Dermis microvascular lymphatic vessel endothelial cell (primary cell): ENCODE results near the gene SLC38A6. TPM values are rescaled to one million over a fixed set of nuclear protein-coding genes. Genes with fewer than 3 reads are reported as not detected.

Source experiments
- total RNA-seq: library from RNA; depleted of rRNA; stranded (reverse); fragments of >200 nt; gene quantifications from 2 replicates; pipeline ENCODE4 v1.2.1, GENCODE V29; 2014

Gene SLC38A6
- total RNA-seq, 1 donor from 2014 or later: 13.7 TPM

Other genes starting within 250 kb of the SLC38A6 start
- 23.6 and 29.5 TPM in 2 replicates for gene MNAT1, start 246.5 kb upstream of the SLC38A6 start, total RNA-seq
- 4.7 and 5.6 TPM in 2 replicates for gene TRMT5, start 166 bp upstream of the SLC38A6 start, total RNA-seq